HCT116 (cell line): Measurements from ENCODE around the gene CD28. TPM values are rescaled to one million over a fixed set of nuclear protein-coding genes. Genes with fewer than 3 reads are reported as not detected.

Experiments used
- ATAC-seq: fragments of 200-7000 bp; cut with Tn5 transposase; 2 replicates; pipeline ENCODE4 v1.9.1; 2020; ENCODE audit warnings: mild to moderate bottlenecking, moderate library complexity
- BruUV-seq: library from RNA; stranded (reverse); fragments of 400-500 nt; replicated peaks from 2 replicates; lab custom pipeline; 2021; lab: Mats Ljungman, UMichigan
- CTCF ChIA-PET: fragments of 300-600 bp; sonication (Branson Sonifier 250); formaldehyde crosslinking; loops from one replicate; lab custom pipeline; 2021; ENCODE audit warnings: antibody characterized with exemption; lab: Charles Lee
- POLR2A ChIA-PET: fragments of 300-600, 350-600 bp; sonication (Branson Sonifier 250); formaldehyde crosslinking; loops from one replicate; lab custom pipeline; 2021; ENCODE audit warnings: antibody characterized with exemption; lab: Charles Lee
- RAD21 ChIA-PET, 2 experiments: fragments of 300-600 bp; sonication (Branson Sonifier 250); formaldehyde crosslinking; loops; one replicate each; lab custom pipeline; 2023; ENCODE audit warnings: low total read pairs in 2 of 2; ENCODE audit not compliant: uncharacterized antibody in 2 of 2, unreplicated experiment in 2 of 2, low non-redundant PET in 1 of 2; lab: Charles Lee
- DNase-seq: peaks from one replicate; pipeline ENCODE4 v3.0.0-alpha.2; 2010; ENCODE audit warnings: low read depth, low spot score
- H2AFZ ChIP-seq: fragments of 200-600 bp; shearing (Covaris generic), sonication (generic); 2 replicates; pipeline ENCODE4 v1.6.1; 2017; ENCODE audit warnings: low read depth, mixed run types, mixed read lengths, antibody characterized with exemption, low read length; ENCODE audit not compliant: poor library complexity, severe bottlenecking
- H3K27ac ChIP-seq: 2 replicates; pipeline ENCODE4 v1.5.1; 2012; ENCODE audit warnings: low read depth, low read length
- H3K27me3 ChIP-seq: fragments of 200-600 bp; sonication (generic); 2 replicates; pipeline ENCODE4 v1.6.1; 2016; ENCODE audit warnings: mixed run types, low read length, mixed read lengths; ENCODE audit not compliant: insufficient read depth
- H3K36me3 ChIP-seq, 2 experiments: fragments of 200-500 bp in 1 of 2; fragments of 200-600 bp in 1 of 2; sonication (Bioruptor generic) in 1 of 2; sonication (generic) in 1 of 2; 2 replicates each; pipeline versions ENCODE4 v1.5.1 to v1.6.1; 2014 to 2016; ENCODE audit warnings: low read length in 2 of 2, inconsistent platforms in 1 of 2, mixed read lengths in 1 of 2, mixed run types in 1 of 2; ENCODE audit not compliant: insufficient read depth in 2 of 2, control insufficient read depth in 1 of 2
- H3K4me1 ChIP-seq, 2 experiments: fragments of 200-600 bp in 1 of 2; sonication (generic) in 1 of 2; 2 replicates each; pipeline versions ENCODE4 v1.5.1 to v1.6.1; 2012 to 2017; ENCODE audit warnings: low read length in 2 of 2, inconsistent platforms in 1 of 2, mild to moderate bottlenecking in 1 of 2, mixed read lengths in 1 of 2, mixed run types in 1 of 2, moderate library complexity in 1 of 2; ENCODE audit not compliant: insufficient read depth in 2 of 2, control insufficient read depth in 1 of 2
- H3K4me2 ChIP-seq: fragments of 200-600 bp; sonication (generic); 2 replicates; pipeline ENCODE4 v1.6.1; 2017; ENCODE audit warnings: mixed run types, low read length, mixed read lengths
- H3K4me3 ChIP-seq, 2 experiments: fragments of 200-600 bp in 1 of 2; sonication (generic) in 1 of 2; replicated peaks in 1 of 2; 2 replicates each; pipeline ENCODE4 v1.5.1; 2011 to 2016; ENCODE audit warnings: low read length in 2 of 2, control low read depth in 1 of 2, low read depth in 1 of 2, mild to moderate bottlenecking in 1 of 2, mixed read lengths in 1 of 2, mixed run types in 1 of 2
- H3K79me2 ChIP-seq: fragments of 200-600 bp; sonication (generic); 2 replicates; pipeline ENCODE4 v1.6.1; 2017; ENCODE audit warnings: mild to moderate bottlenecking, mixed run types, low read length, moderate library complexity, mixed read lengths; ENCODE audit not compliant: insufficient read depth
- H3K9ac ChIP-seq: fragments of 200-600 bp; sonication (generic); 2 replicates; pipeline ENCODE4 v1.6.1; 2016; ENCODE audit warnings: low read length, mixed read lengths
- H3K9me2 ChIP-seq: fragments of 200-600 bp; sonication (generic), shearing (Covaris generic); 2 replicates; pipeline ENCODE4 v1.6.1; 2017; ENCODE audit warnings: mixed run types, mild to moderate bottlenecking, moderate library complexity; ENCODE audit not compliant: insufficient read depth
- H3K9me3 ChIP-seq, 2 experiments: fragments of 200-500 bp in 1 of 2; fragments of 200-600 bp in 1 of 2; sonication (Bioruptor generic) in 1 of 2; sonication (generic) in 1 of 2; 2 replicates each; pipeline ENCODE4 v1.6.1; 2014 to 2017; ENCODE audit warnings: low read length in 2 of 2, mixed read lengths in 2 of 2, inconsistent platforms in 1 of 2, low read depth in 1 of 2, mild to moderate bottlenecking in 1 of 2, mixed run types in 1 of 2, moderate library complexity in 1 of 2; ENCODE audit not compliant: control insufficient read depth in 1 of 2, insufficient read depth in 1 of 2
- H4K20me1 ChIP-seq: fragments of 200-600 bp; sonication (generic), shearing (Covaris generic); 2 replicates; pipeline ENCODE4 v1.6.1; 2017; ENCODE audit warnings: mixed run types, mild to moderate bottlenecking, moderate library complexity; ENCODE audit not compliant: insufficient read depth
- ATF3 ChIP-seq: IDR thresholded peaks from 2 replicates; pipeline ENCODE4 v1.6.1; 2012
- CBX3 ChIP-seq: IDR thresholded peaks from 2 replicates; pipeline ENCODE4 v1.6.1; 2012; ENCODE audit warnings: low read depth
- CTCF ChIP-seq, 3 experiments: fragments of 200-600 bp in 1 of 3; sonication (generic) in 1 of 3; IDR thresholded peaks in 2 of 3; conservative IDR thresholded peaks in 1 of 3; 2 replicates each; pipeline ENCODE4 v1.5.1; 2012 to 2017; ENCODE audit warnings: low read depth in 2 of 3, low read length in 2 of 3, antibody characterized with exemption in 1 of 3, borderline replicate concordance in 1 of 3, control low read depth in 1 of 3, mild to moderate bottlenecking in 1 of 3, mixed read lengths in 1 of 3, mixed run types in 1 of 3, moderate library complexity in 1 of 3; ENCODE audit not compliant: insufficient read depth in 1 of 3
- ELF1 ChIP-seq: IDR thresholded peaks from 2 replicates; pipeline ENCODE4 v1.6.1; 2012; ENCODE audit warnings: low read depth, borderline replicate concordance
- EZH2 ChIP-seq: fragments of 200-600 bp; sonication (generic); IDR thresholded peaks from 2 replicates; pipeline ENCODE4 v1.6.1; 2017; ENCODE audit warnings: antibody characterized with exemption, mixed run types
- FOSL1 ChIP-seq: IDR thresholded peaks from 2 replicates; pipeline ENCODE4 v1.6.1; 2012; ENCODE audit warnings: low read depth
- JUND ChIP-seq: IDR thresholded peaks from 2 replicates; pipeline ENCODE4 v1.6.1; 2012
- MAX ChIP-seq: IDR thresholded peaks from 2 replicates; pipeline ENCODE4 v1.6.1; 2012
- RAD21 ChIP-seq: IDR thresholded peaks from 2 replicates; pipeline ENCODE4 v1.6.1; 2012; ENCODE audit warnings: low read depth, mild to moderate bottlenecking
- SP1 ChIP-seq: IDR thresholded peaks from 2 replicates; pipeline ENCODE4 v1.6.1; 2012; ENCODE audit warnings: low read depth
- SRF ChIP-seq: IDR thresholded peaks from 2 replicates; pipeline ENCODE4 v1.6.1; 2012; ENCODE audit warnings: low read depth
- YY1 ChIP-seq: IDR thresholded peaks from 2 replicates; pipeline ENCODE4 v1.6.1; 2011; ENCODE audit warnings: low read length, low read depth, moderate library complexity, mild to moderate bottlenecking; ENCODE audit not compliant: insufficient replicate concordance; ENCODE audit errors: extremely low read depth
- ZBTB33 ChIP-seq: IDR thresholded peaks from 2 replicates; pipeline ENCODE4 v1.6.1; 2011; ENCODE audit warnings: mild to moderate bottlenecking, low read length, moderate library complexity; ENCODE audit not compliant: insufficient replicate concordance; ENCODE audit errors: extremely low read depth
- intact Hi-C: fragments of 100-400 bp; cut with micrococcal nuclease; formaldehyde crosslinking; loops from 2 replicates; pipeline ENCODE4 v1.10.0; 2022
- total RNA-seq: library from RNA; stranded (reverse); gene quantifications from one replicate; pipeline ENCODE4 v1.2.1, GENCODE V29; 2021; ENCODE audit not compliant: unreplicated experiment

The CD28 gene
- total RNA-seq, 1 experiment from 2014 or later, result 0.37 TPM

- Histone ChIP-seq H4K20me1 (no peaks in the 10 kb centered on the region), H2AFZ (peak overlapping the region; percentile 17)
- RAD21 ChIA-PET, result no interaction called here
- intact Hi-C loops, result no loop called here
- no peak for TF ChIP-seq SP1
- no peak for TF ChIP-seq CBX3
- no peak for TF ChIP-seq MAX
- TF ChIP-seq RAD21, result no peak
- TF ChIP-seq FOSL1, result no peak
- no peak for TF ChIP-seq CTCF (IDR thresholded peaks at IDR 0.05 in 2 of 3, conservative IDR thresholded peaks at IDR 0.05 in 1 of 3; ENCODE audit: borderline replicate concordance in 1 of 3, insufficient read depth in 1 of 3, low read depth in 2 of 3, low read length in 2 of 3)
- TF ChIP-seq, all 23 proteins: peak for 0
- Histone ChIP-seq H3K9me2 (no peaks in the 10 kb centered on the region), H3K27ac (no peak overlapping the region), H3K4me2 (no peak overlapping the region), H3K9ac (no peak overlapping the region), H3K4me1 (no peaks in the 10 kb centered on the region), H3K79me2 (no peaks in the 10 kb centered on the region), H3K27me3 (no peaks in the 10 kb centered on the region), H3K4me3 (no peak overlapping the region), H3K36me3 (no peaks in the 10 kb centered on the region), H3K9me3 (no peaks in the 10 kb centered on the region)
- ATAC-seq (no peak), DNase-seq (no peak)
- CTCF ChIA-PET, result no interaction called here
- POLR2A ChIA-PET, result no interaction called here
- BruUV-seq, result no TSS peak
Measured at GRCh38 chr2:203669820-203670219, 36.6 kb upstream of the CD28 start.

- no peak for ATAC-seq
- no peak for DNase-seq
- H3K27ac ChIP-seq, result no peak overlapping the region
- no peaks in the 10 kb centered on the region for H3K27me3 ChIP-seq
- ChIA-PET RAD21 (no interaction called here), POLR2A (no interaction called here), CTCF (no interaction called here)
- no peaks in the 10 kb centered on the region for H4K20me1 ChIP-seq
- BruUV-seq, result no TSS peak
- H3K4me1 ChIP-seq, result no peaks in the 10 kb centered on the region
- H3K9me3 ChIP-seq, result no peaks in the 10 kb centered on the region
- H2AFZ ChIP-seq, result no peak overlapping the region
- H3K4me2 ChIP-seq, result no peak overlapping the region
- intact Hi-C loops, result no loop called here
- no peaks in the 10 kb centered on the region for H3K36me3 ChIP-seq
- H3K4me3 ChIP-seq, result no peak overlapping the region
- no peak overlapping the region for H3K9ac ChIP-seq
- H3K79me2 ChIP-seq, result no peaks in the 10 kb centered on the region
- H3K9me2 ChIP-seq, result no peaks in the 10 kb centered on the region
- TF ChIP-seq ZBTB33 (no peak), JUND (no peak), CTCF (IDR thresholded peaks at IDR 0.05 in 2 of 3, conservative IDR thresholded peaks at IDR 0.05 in 1 of 3; ENCODE audit: borderline replicate concordance in 1 of 3, insufficient read depth in 1 of 3, low read depth in 2 of 3, low read length in 2 of 3) (no peak), ELF1 (no peak), ATF3 (no peak), FOSL1 (no peak), RAD21 (no peak), SRF (no peak), YY1 (no peak), EZH2 (no peak)
Measured at GRCh38 chr2:203670939-203671338, 35.5 kb upstream of the CD28 start.
